H1 (cell line): ENCODE data around the gene USP49. TPM values are rescaled to one million over a fixed set of nuclear protein-coding genes. Genes with fewer than 3 reads are reported as not detected.

Experiments
- CTCF ChIA-PET: fragments of 300-600 bp; sonication (Branson Sonifier 250); formaldehyde crosslinking; loops from one replicate; lab custom pipeline; 2021; ENCODE audit not compliant: partially characterized antibody; lab: Charles Lee
- POLR2A ChIA-PET: fragments of 300-600 bp; sonication (Branson Sonifier 250); formaldehyde crosslinking; loops from one replicate; lab custom pipeline; 2021; ENCODE audit warnings: inconsistent platforms; ENCODE audit not compliant: partially characterized antibody; lab: Charles Lee
- DNase-seq, 2 experiments: peaks; one replicate each; pipeline versions ENCODE4 v3.0.0 to v3.0.0-alpha.2; 2010 to 2022; ENCODE audit warnings: low spot score in 2 of 2, low read depth in 1 of 2, mixed read lengths in 1 of 2
- FAIRE-seq: peaks from 2 replicates; lab custom pipeline; 2011; peaks lifted over from hg19 to GRCh38; lab: Jason Lieb, UNC
- H2AFZ ChIP-seq: 2 replicates; pipeline ENCODE4 v1.8.1; 2012; ENCODE audit warnings: low read length, inconsistent platforms
- H2AK5ac ChIP-seq: 2 replicates; pipeline ENCODE4 v1.6.1; 2013; ENCODE audit warnings: low read depth, low read length
- H2BK120ac ChIP-seq: replicated peaks from 2 replicates; pipeline ENCODE3; 2013; ENCODE audit warnings: low read depth, low read length, inconsistent platforms
- H2BK12ac ChIP-seq: 2 replicates; pipeline ENCODE4 v1.6.1; 2013; ENCODE audit warnings: low read depth, low read length
- H2BK15ac ChIP-seq: 2 replicates; pipeline ENCODE4 v1.6.1; 2013; ENCODE audit warnings: low read length
- H2BK20ac ChIP-seq: 2 replicates; pipeline ENCODE4 v1.6.1; 2013; ENCODE audit warnings: low read length
- H2BK5ac ChIP-seq: 2 replicates; pipeline ENCODE4 v1.6.1; 2013; ENCODE audit warnings: low read depth, low read length
- H3K14ac ChIP-seq: 2 replicates; pipeline ENCODE4 v1.6.1; 2013; ENCODE audit warnings: inconsistent platforms; ENCODE audit not compliant: insufficient read length
- H3K18ac ChIP-seq: 2 replicates; pipeline ENCODE4 v1.6.1; 2013; ENCODE audit warnings: low read length; ENCODE audit errors: extremely low read depth
- H3K23ac ChIP-seq: 2 replicates; pipeline ENCODE4 v1.6.1; 2013; ENCODE audit warnings: inconsistent platforms; ENCODE audit not compliant: insufficient read length
- H3K23me2 ChIP-seq: 2 replicates; pipeline ENCODE4 v1.6.1; 2013; ENCODE audit warnings: low read depth, low read length
- H3K27ac ChIP-seq: 2 replicates; pipeline ENCODE4 v1.6.1; 2011; ENCODE audit warnings: low read depth, low read length, inconsistent platforms
- H3K27me3 ChIP-seq, 4 experiments: replicated peaks in 1 of 4; 1 replicate in 1 of 4; 2 replicates in 3 of 4; pipeline versions ENCODE4 v1.6.1 to v1.8.1; 2011 to 2013; ENCODE audit warnings: low read length in 3 of 4, mild to moderate bottlenecking in 3 of 4, inconsistent platforms in 2 of 4, mixed read lengths in 2 of 4, moderate library complexity in 1 of 4; ENCODE audit not compliant: control insufficient read depth in 3 of 4, insufficient read depth in 3 of 4; ENCODE audit errors: extremely low read depth in 1 of 4
- H3K36me3 ChIP-seq, 4 experiments: 2 replicates each; pipeline versions ENCODE4 v1.6.1 to v1.8.1; 2011 to 2013; ENCODE audit warnings: mild to moderate bottlenecking in 4 of 4, low read length in 3 of 4, moderate library complexity in 2 of 4, control low read depth in 1 of 4, inconsistent platforms in 1 of 4; ENCODE audit not compliant: insufficient read depth in 4 of 4, control insufficient read depth in 2 of 4
- H3K4ac ChIP-seq: replicated peaks from 2 replicates; pipeline ENCODE3; 2013; ENCODE audit warnings: low read length, low read depth, mixed read lengths, inconsistent platforms; ENCODE audit not compliant: insufficient read length
- H3K4me1 ChIP-seq, 4 experiments: replicated peaks in 1 of 4; 1 replicate in 1 of 4; 2 replicates in 3 of 4; pipeline versions ENCODE4 v1.6.1 to v1.8.1; 2011 to 2013; ENCODE audit warnings: low read length in 3 of 4, inconsistent platforms in 2 of 4, mixed read lengths in 1 of 4; ENCODE audit not compliant: insufficient read depth in 4 of 4, control insufficient read depth in 3 of 4
- H3K4me2 ChIP-seq, 2 experiments: 2 replicates each; pipeline versions ENCODE4 v1.6.1 to v1.8.1; 2011 to 2013; ENCODE audit warnings: low read depth in 2 of 2, low read length in 2 of 2, control low read depth in 1 of 2, inconsistent platforms in 1 of 2, mild to moderate bottlenecking in 1 of 2; ENCODE audit not compliant: insufficient read depth in 1 of 2
- H3K4me3 ChIP-seq, 4 experiments: fragments of 200-600, 300-600 bp in 1 of 4; sonication (generic), shearing (Covaris generic), sonication (Bioruptor Twin) in 1 of 4; 2 replicates each; pipeline versions ENCODE4 v1.5.1 to v1.8.1; 2011 to 2016; ENCODE audit warnings: low read length in 4 of 4, low read depth in 3 of 4, control low read depth in 2 of 4, inconsistent platforms in 2 of 4, mild to moderate bottlenecking in 2 of 4, mixed read lengths in 1 of 4, moderate library complexity in 1 of 4; ENCODE audit not compliant: insufficient read depth in 2 of 4; ENCODE audit errors: extremely low read depth in 1 of 4
- H3K56ac ChIP-seq: replicated peaks from 2 replicates; pipeline ENCODE3; 2013; ENCODE audit warnings: low read depth, mild to moderate bottlenecking, mixed read lengths, low read length, inconsistent platforms; ENCODE audit not compliant: insufficient read length
- H3K79me1 ChIP-seq: 2 replicates; pipeline ENCODE4 v1.6.1; 2013; ENCODE audit warnings: low read depth, low read length, control low read depth
- H3K79me2 ChIP-seq, 2 experiments: 2 replicates each; pipeline versions ENCODE4 v1.6.1 to v1.8.1; 2012 to 2013; ENCODE audit warnings: low read length in 2 of 2, mild to moderate bottlenecking in 2 of 2, inconsistent platforms in 1 of 2; ENCODE audit not compliant: insufficient read depth in 2 of 2, control insufficient read depth in 1 of 2
- H3K9ac ChIP-seq, 4 experiments: replicated peaks in 1 of 4; 1 replicate in 1 of 4; 2 replicates in 3 of 4; pipeline versions ENCODE4 v1.6.1 to v1.8.1; 2011 to 2013; ENCODE audit warnings: low read depth in 3 of 4, low read length in 3 of 4, control low read depth in 2 of 4, mild to moderate bottlenecking in 2 of 4, moderate library complexity in 2 of 4, inconsistent platforms in 1 of 4; ENCODE audit errors: extremely low read depth in 1 of 4
- H3K9me3 ChIP-seq, 2 experiments: 2 replicates each; pipeline versions ENCODE4 v1.6.1 to v1.8.1; 2012 to 2013; ENCODE audit warnings: mild to moderate bottlenecking in 2 of 2, moderate library complexity in 2 of 2, control low read depth in 1 of 2, inconsistent platforms in 1 of 2, low read depth in 1 of 2, low read length in 1 of 2, mixed read lengths in 1 of 2; ENCODE audit not compliant: insufficient read depth in 2 of 2
- H4K20me1 ChIP-seq, 2 experiments: replicated peaks in 1 of 2; 2 replicates each; pipeline versions ENCODE3 to v1.8.1; 2011 to 2013; ENCODE audit warnings: inconsistent platforms in 2 of 2, low read length in 2 of 2, mild to moderate bottlenecking in 1 of 2; ENCODE audit not compliant: insufficient read depth in 2 of 2, control insufficient read depth in 1 of 2
- H4K5ac ChIP-seq: 2 replicates; pipeline ENCODE4 v1.6.1; 2013; ENCODE audit warnings: low read length, low read depth, mixed read lengths, inconsistent platforms; ENCODE audit not compliant: insufficient read length
- H4K8ac ChIP-seq: 2 replicates; pipeline ENCODE4 v1.8.0; 2013; ENCODE audit warnings: mild to moderate bottlenecking, moderate library complexity, low read length, inconsistent platforms; ENCODE audit not compliant: insufficient read depth; ENCODE audit errors: extremely low read depth
- H4K91ac ChIP-seq: replicated peaks from 2 replicates; pipeline ENCODE3; 2013; ENCODE audit warnings: low read length, mixed read lengths, inconsistent platforms; ENCODE audit not compliant: insufficient read length
- ASH2L ChIP-seq: fragments of 200-600, 300-600 bp; sonication (generic); IDR thresholded peaks from one replicate; pipeline ENCODE4 v1.7.1; 2017; ENCODE audit warnings: low read length
- E2F6 ChIP-seq: IDR thresholded peaks from 2 replicates; pipeline ENCODE4 v1.6.1; 2012; ENCODE audit warnings: inconsistent platforms
- TAF1 ChIP-seq: IDR thresholded peaks from 2 replicates; pipeline ENCODE4 v1.6.1; 2011; ENCODE audit warnings: mild to moderate bottlenecking, low read depth, low read length
- WGBS, 2 experiments: shearing (Covaris generic) in 1 of 2; methylation state at CpG; one replicate each; pipeline versions ENCODE4 v1.1.6 to v1.1.7; 2013 to 2015; ENCODE audit warnings: low lambda C conversion rate in 2 of 2, mixed read lengths in 2 of 2, inconsistent platforms in 1 of 2, low coverage in 1 of 2, missing lambda C conversion rate in 1 of 2; ENCODE audit not compliant: insufficient replicate concordance in 2 of 2, insufficient coverage in 1 of 2, insufficient read length in 1 of 2; ENCODE audit errors: extremely low coverage in 1 of 2, missing lambda C conversion rate in 1 of 2; 5-methylcytosine and 5-hydroxymethylcytosine counted together
- polyA plus RNA-seq, 7 experiments: library from polyadenylated mRNA; depleted of rRNA in 3 of 7; stranded (reverse) in 5 of 7; unstranded in 2 of 7; fragments of >200 nt in 5 of 7; fragments of 200-250 nt in 2 of 7; gene quantifications; 1 replicate in 5 of 7; 2 replicates in 1 of 7; 4 replicates in 1 of 7; pipeline versions ENCODE4 v1.2.1 to v1.2.3, GENCODE V29; 2011 to 2013; ENCODE audit warnings: missing spikeins in 2 of 7, mixed read lengths in 2 of 7
- total RNA-seq: library from RNA; stranded (reverse); fragmentation: NEBNext Ultra II Directional; extraction: Animal tissue kit (Norgen Biotek cat#: 25700); gene quantifications from 2 replicates; pipeline ENCODE4 v1.2.1, GENCODE V29; 2021

Gene USP49
- total and polyA plus RNA-seq, 2 of the 8 experiments (the other 6 are each of a cell fraction or from before 2014, with no cell fraction given): 6.9 to 24.4 TPM

- Histone ChIP-seq H3K4me1 (peaks cover 6 to 31% (median 23%) of the 10 kb centered on the region in 4 experiments), H3K23me2 (peaks cover 17% of the 10 kb centered on the region), H2BK20ac (peak overlapping the region; percentile 15; the same call in 1 of the 2 replicates), H2BK15ac (peak overlapping the region; percentile 97; the same call in 1 of the 2 replicates), H3K79me2 (peaks cover 0 to 10% of the 10 kb centered on the region in 2 experiments; a peak in 1 of 4 replicates), H3K4me3 (peak overlapping the region in 3 of 4 experiments; percentile 12 to 91 (median 14); a peak in 4 of 8 replicates), H3K18ac (peak overlapping the region; percentile 84), H3K23ac (no peak overlapping the region), H3K9me3 (no peaks in the 10 kb centered on the region), H4K91ac (peak overlapping the region; percentile 59), H3K79me1 (peaks cover 2% of the 10 kb centered on the region; the same call in 1 of the 2 replicates), H3K4ac (peak overlapping the region; percentile 8), H2BK120ac (peak overlapping the region; percentile 14), H4K5ac (peak overlapping the region; percentile 19), H2AK5ac (0 out of 2 replicates have a peak overlapping the region, but pooled peaks have one; percentile 68)
- DNase-seq: no peak
- TF ChIP-seq ASH2L (peak; percentile 58), E2F6 (no peak), TAF1 (peak; percentile 47; the same call in 1 of the 2 replicates)
- TF ChIP-seq, all 59 proteins: peak for 2
- Histone ChIP-seq H3K9ac (peak overlapping the region in 2 of 4 experiments; percentile 40 to 56; a peak in 3 of 7 replicates), H4K20me1 (peaks cover 2 to 3% of the 10 kb centered on the region in 2 experiments), H3K27ac (peak overlapping the region; percentile 51), H3K4me2 (peak overlapping the region; percentile 98 to 99), H4K8ac (no peak overlapping the region), H3K14ac (no peak overlapping the region), H2AFZ (no peak overlapping the region), H3K27me3 (no peaks in the 10 kb centered on the region), H2BK12ac (peak overlapping the region; percentile 84; the same call in 1 of the 2 replicates), H2BK5ac (peak overlapping the region; percentile 63; the same call in 1 of the 2 replicates), H3K36me3 (peaks cover 7 to 19% (median 12%) of the 10 kb centered on the region in 4 experiments; a peak in 5 of 8 replicates), H3K56ac (no peak overlapping the region)
- 65% methylated on average over 5 of the region's 5 CpGs; no CpG with 5 or more reads in 1 of the 2 experiments for WGBS, 2 experiments
- FAIRE-seq: no peak
- POLR2A ChIA-PET: interaction anchor here (0.8 to 16.6 kb wide), 17 partner anchors 12 to 198 kb away, joined by 3 to 235 read pairs (median 4); partner anchors contain the start of genes BYSL, MED20, TAF8 and TOMM6
- CTCF ChIA-PET: interaction anchor here (0.7 to 13.7 kb wide), 22 partner anchors 12 to 515 kb away, joined by 3 to 219 read pairs (median 5); partner anchors contain the start of genes BYSL, MED20, TAF8 and USP49
These were observed 43.5 kb upstream of the USP49 start for GRCh38 chr6:41938590-41939175.
